Renal pelvis (tissue), 4 donors: Measurements from ENCODE around the gene TMEM161A. TPM values are rescaled to one million over a fixed set of nuclear protein-coding genes. Genes with fewer than 3 reads are reported as not detected.
"Not testable (repeated sequence)": the region's sequence is repeated elsewhere in the genome, so short reads cannot be mapped to it uniquely, and the experiment has no call there.

Experiments
- DNase-seq: peaks from one replicate; pipeline ENCODE4 v3.0.0-alpha.2; 2013
- polyA plus RNA-seq, 3 donors: library from polyadenylated mRNA; unstranded; fragments of 120-200 nt; gene quantifications; one replicate each; pipeline ENCODE4 v1.2.1, GENCODE V29; 2013; ENCODE audit not compliant: insufficient read length in 3 of 3

TMEM161A gene
- polyA plus RNA-seq, 3 donors, result 39.3 to 45.5 (median 39.5) TPM

DNA sequence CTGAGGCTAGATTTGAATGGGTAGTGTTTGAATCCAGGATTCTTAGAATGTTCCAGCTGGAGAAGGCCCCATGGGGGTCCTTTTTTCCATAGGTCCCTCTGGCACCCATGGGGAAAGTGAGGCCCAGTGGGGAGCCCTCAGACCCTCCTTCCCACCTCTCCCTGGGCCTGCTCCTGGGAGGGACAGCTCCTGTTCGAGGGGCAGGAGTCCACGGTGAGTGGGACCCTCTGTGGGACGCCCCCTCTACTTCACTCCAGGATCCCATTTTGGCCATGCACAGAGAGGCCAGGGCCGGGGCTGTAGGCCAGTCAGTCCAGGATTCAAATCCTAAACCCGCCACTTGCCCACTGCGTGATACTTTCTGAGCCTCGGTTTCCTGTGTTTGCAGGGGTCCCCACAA is 24.2 kb upstream of the TMEM161A start:
- DNase-seq, result no peak

- no peak for DNase-seq
Measured at GRCh38 chr19:19160461-19161035, 22.3 kb upstream of the TMEM161A start.

- DNase-seq, result no peak
Measured at GRCh38 chr19:19159534-19159933, 21.3 kb upstream of the TMEM161A start.

DNA sequence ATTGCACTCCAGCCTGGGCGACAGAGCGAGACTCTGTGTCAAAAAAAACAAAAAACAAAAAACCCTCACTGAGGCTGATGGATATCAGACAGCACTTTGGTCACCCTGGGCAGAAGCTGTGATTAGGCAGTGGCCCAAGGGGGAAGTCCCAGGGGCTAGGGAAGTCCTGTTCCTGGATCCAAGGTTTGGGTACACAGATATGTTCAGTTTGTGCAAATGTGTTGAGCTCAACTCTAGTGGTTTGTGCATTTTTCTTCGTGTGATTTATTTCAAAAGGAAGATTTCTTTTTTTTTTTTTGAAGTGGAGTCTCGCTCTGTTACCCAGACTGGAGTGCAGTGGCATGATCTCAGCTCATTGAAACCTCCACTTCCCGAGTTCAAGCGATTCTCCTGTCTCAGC is 19.5 kb upstream of the TMEM161A start:
- DNase-seq, result no peak

GRCh38 chr19:19155495-19156219 is 17.4 kb upstream of the TMEM161A start:
- no peak for DNase-seq

DNA sequence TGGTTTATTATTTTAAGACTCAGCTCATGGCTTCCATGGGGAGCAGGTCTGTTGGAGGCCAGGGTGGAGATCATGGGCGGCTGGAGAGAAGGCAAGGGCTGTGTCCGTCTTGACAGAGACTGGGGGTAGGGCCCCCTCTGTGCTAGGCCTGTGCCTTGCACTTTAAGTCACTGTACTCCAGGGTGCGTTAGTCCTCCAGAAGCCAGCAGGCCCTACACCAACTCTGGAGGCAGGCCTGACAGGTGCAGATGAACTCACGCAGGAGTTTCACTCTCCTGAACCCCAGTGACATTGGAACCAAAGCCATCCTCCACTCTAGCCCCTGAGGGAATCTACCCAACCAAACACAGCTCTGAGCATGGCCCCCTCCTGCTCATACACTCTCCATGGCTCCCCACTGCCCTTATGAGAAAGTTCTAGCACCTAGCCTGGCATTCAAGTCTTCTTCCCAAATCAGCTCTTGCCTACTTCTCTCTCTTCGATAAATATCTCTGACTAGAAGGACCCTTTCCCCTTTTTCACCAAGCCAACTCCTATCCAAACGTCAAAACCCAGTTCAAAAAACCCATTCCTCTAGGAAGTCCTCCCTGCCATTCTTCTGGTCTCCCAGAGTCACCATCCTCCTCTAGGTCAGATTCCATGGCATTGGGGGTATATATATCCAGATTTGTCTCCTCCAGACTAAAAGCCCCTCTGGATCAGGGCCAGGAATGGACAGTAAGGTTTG is 16.7 kb upstream of the TMEM161A start:
- DNase-seq, result no peak

DNA sequence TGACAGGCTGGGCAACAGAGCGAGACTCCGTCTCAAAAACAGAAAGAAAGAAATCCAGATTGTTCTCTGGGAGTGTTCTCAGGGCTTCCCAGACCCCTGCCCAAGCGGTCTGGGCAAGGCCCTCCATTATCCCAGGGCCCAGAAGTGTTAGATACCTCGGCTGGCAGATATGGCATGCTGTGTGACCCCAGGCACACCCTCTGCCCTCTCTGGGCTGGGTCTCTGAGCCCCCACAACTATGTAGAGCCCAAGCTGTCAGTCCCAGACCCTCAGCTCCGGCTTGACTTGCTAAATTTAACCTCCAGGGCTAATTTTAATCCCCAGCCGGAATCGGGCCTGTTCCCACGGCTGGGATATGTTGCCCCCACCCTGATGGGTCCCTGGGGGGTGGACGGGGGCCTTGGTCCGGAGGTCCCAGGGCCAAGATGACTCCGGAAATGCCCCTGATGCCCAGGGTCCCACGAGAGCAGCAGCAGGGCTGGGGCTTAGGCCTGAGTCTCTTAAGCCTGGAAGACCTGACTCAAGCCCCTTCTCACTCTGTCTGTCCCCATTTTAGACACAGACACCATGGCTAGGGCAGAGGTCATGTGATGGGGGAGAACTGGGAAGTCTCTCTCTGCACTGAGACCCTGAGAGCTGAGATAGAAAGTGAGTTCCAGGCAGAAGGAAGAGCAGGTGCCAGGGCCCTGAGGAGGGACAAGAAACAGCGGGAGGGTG is 14.5 kb upstream of the TMEM161A start:
- no peak for DNase-seq

GRCh38 chr19:19151418-19151817 is 13.1 kb upstream of the TMEM161A start:
- no peak for DNase-seq

- no peak for DNase-seq
Measured at GRCh38 chr19:19149435-19149834, 11.2 kb upstream of the TMEM161A start.

DNA sequence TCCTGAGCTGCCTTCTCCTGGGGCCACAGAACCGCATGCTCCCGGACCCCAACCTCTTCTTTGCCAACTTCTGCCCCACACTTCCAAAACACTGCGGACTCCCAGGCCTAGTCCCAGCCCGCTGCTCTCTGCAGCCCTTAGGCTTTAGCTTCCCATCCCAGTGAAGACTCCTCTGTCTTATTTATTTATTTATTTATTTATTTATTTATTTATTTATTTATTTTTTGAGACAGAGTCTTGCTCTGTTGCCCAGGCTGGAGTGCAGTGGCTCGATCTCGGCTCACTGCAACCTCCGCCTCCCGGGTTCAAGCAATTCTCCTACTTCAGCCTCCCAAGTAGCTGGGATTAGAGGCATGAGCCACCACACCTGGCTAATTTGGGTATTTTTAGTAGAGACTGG is 10.2 kb upstream of the TMEM161A start:
- DNase-seq, result not testable (repeated sequence)

- no peak for DNase-seq
Measured at GRCh38 chr19:19147344-19147743, 9.1 kb upstream of the TMEM161A start.

- no peak for DNase-seq
Measured at GRCh38 chr19:19146865-19147264, 8.6 kb upstream of the TMEM161A start.

GRCh38 chr19:19145684-19146608 is 7.7 kb upstream of the TMEM161A start:
- DNase-seq, result no peak

GRCh38 chr19:19145281-19145680 is 7.0 kb upstream of the TMEM161A start:
- DNase-seq, result no peak

DNA sequence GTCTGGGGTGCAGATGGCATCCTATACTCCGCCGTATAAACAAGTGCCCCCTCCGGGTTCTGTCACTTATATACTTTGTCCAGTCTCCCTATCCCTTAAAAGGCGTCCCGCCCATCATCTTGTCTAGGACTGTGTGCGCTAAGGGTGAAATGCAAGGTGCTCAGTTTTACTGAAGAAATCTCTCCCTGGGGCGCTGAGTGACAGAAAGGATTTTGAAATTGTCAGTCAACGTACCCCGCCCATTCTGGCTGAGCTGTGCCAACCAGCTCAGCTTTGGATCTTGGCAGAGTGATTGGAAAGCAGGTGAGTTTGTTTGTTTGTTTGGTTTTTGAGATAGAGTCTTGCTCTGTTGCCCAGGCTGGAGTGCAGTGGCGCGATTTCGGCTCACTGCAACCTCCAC is 4.1 kb upstream of the TMEM161A start:
- no peak for DNase-seq

DNA sequence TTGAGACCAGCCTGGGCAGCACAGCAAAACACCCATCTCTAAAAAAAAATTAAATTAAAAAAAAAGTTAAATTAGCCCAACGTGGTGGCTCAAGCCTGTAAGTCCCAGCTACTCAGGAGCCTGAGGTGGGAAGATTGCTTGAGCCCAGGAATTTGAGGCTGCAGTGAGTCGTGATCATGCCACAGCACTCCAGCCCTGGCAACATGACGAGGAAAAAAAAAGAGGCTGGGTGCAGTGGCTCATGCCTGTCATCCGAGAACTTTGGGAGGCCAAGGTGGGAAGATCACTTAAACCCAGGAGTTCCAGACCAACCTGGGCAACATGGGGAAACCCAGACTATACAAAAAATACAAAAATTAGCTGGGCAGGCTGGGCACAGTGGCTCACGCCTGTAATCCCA is 2.2 kb upstream of the TMEM161A start:
- no peak for DNase-seq

DNA sequence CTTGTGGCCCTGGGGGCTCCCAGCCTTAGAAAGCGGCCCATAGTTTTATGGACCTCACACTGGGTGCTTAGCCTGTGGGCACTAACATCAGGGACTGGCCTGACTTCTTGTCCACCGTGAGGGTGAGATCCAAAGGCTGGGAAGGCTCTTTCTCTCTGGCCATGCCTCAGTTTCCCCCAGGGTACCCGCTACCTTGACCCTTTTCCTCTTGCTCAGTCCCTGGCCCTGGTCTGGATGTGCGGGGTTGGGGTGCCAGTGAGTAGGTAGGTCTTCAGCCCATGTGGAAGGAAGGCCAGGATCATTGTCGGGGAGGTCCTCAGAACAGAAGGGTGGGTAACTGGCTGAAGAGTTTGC is 1.6 kb upstream of the TMEM161A start:
- no peak for DNase-seq

GRCh38 chr19:19137556-19138108 is 646 bp downstream of the TMEM161A start:
- DNase-seq, result no peak

- DNase-seq, result not testable (repeated sequence)
Measured at GRCh38 chr19:19135713-19136112, 2.6 kb downstream of the TMEM161A start.

DNA sequence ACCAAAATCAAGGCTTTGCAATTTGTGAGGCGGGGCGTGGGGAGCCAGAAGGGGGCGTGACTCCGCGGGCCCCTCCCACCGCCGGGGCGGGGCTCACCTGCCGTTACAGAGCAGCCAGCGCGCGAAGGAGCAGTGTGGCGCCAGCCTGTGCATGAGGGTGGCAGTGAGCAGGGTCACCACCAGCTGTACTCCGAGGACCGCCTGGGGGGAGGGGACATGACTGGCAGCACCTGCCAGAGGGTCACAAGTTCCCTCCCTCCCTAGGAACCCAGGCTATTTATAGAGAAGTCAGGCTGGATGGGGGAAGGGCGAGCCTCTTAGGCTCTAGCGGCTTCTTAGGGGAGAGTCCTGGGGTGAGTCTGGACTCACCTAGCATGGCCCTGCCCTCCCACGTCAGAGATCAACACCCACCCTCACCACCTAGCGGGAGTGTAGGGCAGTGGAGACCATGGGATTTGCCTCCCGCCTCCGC is 3.6 kb downstream of the TMEM161A start:
- DNase-seq, result peak; percentile 68

- no peak for DNase-seq
Measured at GRCh38 chr19:19133985-19134384, 4.3 kb downstream of the TMEM161A start.
